ENCODE results near the gene BSND.

DNA sequence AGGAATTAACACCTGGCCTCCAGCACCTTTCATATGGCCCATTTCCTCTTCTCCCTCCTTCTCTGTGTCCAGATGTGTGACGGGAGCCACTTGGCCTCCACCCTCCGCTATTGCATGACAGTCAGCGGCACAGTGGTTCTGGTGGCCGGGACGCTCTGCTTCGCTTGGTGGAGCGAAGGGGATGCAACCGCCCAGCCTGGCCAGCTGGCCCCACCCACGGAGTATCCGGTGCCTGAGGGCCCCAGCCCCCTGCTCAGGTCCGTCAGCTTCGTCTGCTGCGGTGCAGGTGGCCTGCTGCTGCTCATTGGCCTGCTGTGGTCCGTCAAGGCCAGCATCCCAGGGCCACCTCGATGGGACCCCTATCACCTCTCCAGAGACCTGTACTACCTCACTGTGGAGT is 12.7 kb upstream of the BSND start:
- TF ChIP-seq EZH2 (IDR thresholded peaks at IDR 0.05; ENCODE audit: borderline replicate concordance) = no peak
- TF ChIP-seq, protein P1, sequence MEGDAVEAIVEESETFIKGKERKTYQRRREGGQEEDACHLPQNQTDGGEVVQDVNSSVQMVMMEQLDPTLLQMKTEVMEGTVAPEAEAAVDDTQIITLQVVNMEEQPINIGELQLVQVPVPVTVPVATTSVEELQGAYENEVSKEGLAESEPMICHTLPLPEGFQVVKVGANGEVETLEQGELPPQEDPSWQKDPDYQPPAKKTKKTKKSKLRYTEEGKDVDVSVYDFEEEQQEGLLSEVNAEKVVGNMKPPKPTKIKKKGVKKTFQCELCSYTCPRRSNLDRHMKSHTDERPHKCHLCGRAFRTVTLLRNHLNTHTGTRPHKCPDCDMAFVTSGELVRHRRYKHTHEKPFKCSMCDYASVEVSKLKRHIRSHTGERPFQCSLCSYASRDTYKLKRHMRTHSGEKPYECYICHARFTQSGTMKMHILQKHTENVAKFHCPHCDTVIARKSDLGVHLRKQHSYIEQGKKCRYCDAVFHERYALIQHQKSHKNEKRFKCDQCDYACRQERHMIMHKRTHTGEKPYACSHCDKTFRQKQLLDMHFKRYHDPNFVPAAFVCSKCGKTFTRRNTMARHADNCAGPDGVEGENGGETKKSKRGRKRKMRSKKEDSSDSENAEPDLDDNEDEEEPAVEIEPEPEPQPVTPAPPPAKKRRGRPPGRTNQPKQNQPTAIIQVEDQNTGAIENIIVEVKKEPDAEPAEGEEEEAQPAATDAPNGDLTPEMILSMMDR (IDR thresholded peaks at IDR 0.05; ENCODE audit: poor library complexity) = no peak
